ENCODE measurements around the gene NADK2. TPM values are rescaled to one million over a fixed set of nuclear protein-coding genes. Genes with fewer than 3 reads are reported as not detected.

NADK2 gene
- total RNA-seq, 1 donor from 2014 or later = 21.1 TPM

- Histone ChIP-seq H3K4me1 (no peaks in the 10 kb centered on the region), H3K27me3 (no peaks in the 10 kb centered on the region), H3K36me3 (peaks cover 56% of the 10 kb centered on the region), H3K9me3 (no peaks in the 10 kb centered on the region), H3K27ac (no peak overlapping the region), H3K4me3 (no peak overlapping the region)
- ATAC-seq (no peak), DNase-seq (no peak)
- intact Hi-C loops (cut with DNase I) = no loop called here
- peak; percentile 15 for TF ChIP-seq CTCF (IDR thresholded peaks at IDR 0.05)
Observed at GRCh38 chr5:36214436-36214835, 27.3 kb downstream of the NADK2 start.

GRCh38 chr5:36209664-36210063, 32.1 kb downstream of the NADK2 start:
- H3K4me3 ChIP-seq = no peak overlapping the region
- H3K27ac ChIP-seq = no peak overlapping the region
- no peaks in the 10 kb centered on the region for H3K27me3 ChIP-seq
- DNase-seq (no peak), ATAC-seq (no peak)
- H3K4me1 ChIP-seq = no peaks in the 10 kb centered on the region
- H3K9me3 ChIP-seq = no peaks in the 10 kb centered on the region
- peaks cover 41% of the 10 kb centered on the region for H3K36me3 ChIP-seq
- intact Hi-C loops (cut with DNase I) = no loop called here
- TF ChIP-seq CTCF (IDR thresholded peaks at IDR 0.05) = no peak

- no peak for ATAC-seq
- TF ChIP-seq CTCF (IDR thresholded peaks at IDR 0.05) = no peak
- no peak for DNase-seq
- no peaks in the 10 kb centered on the region for H3K4me1 ChIP-seq
- H3K27me3 ChIP-seq = no peaks in the 10 kb centered on the region
- peaks cover 48% of the 10 kb centered on the region for H3K36me3 ChIP-seq
- intact Hi-C loops (cut with DNase I) = no loop called here
- no peak overlapping the region for H3K4me3 ChIP-seq
- H3K27ac ChIP-seq = no peak overlapping the region
- H3K9me3 ChIP-seq = no peaks in the 10 kb centered on the region
Observed at GRCh38 chr5:36208786-36209185, 32.9 kb downstream of the NADK2 start.

GRCh38 chr5:36206913-36207312, 34.8 kb downstream of the NADK2 start:
- Histone ChIP-seq H3K4me1 (no peaks in the 10 kb centered on the region), H3K36me3 (peaks cover 34% of the 10 kb centered on the region)
- TF ChIP-seq CTCF (IDR thresholded peaks at IDR 0.05) = no peak

GRCh38 chr5:36205329-36205728, 36.4 kb downstream of the NADK2 start:
- H3K4me3 ChIP-seq = no peak overlapping the region
- no peak overlapping the region for H3K27ac ChIP-seq
- DNase-seq = no peak
- no peaks in the 10 kb centered on the region for H3K4me1 ChIP-seq
- intact Hi-C loops (cut with DNase I) = no loop called here
- no peak for ATAC-seq
- peaks cover 27% of the 10 kb centered on the region for H3K36me3 ChIP-seq
- TF ChIP-seq CTCF (IDR thresholded peaks at IDR 0.05) = no peak
- H3K9me3 ChIP-seq = no peaks in the 10 kb centered on the region
- H3K27me3 ChIP-seq = no peaks in the 10 kb centered on the region

More at GRCh38 chr5:36206913-36207312, 34.8 kb downstream of the NADK2 start:
- no peak for ATAC-seq
- H3K27me3 ChIP-seq = no peaks in the 10 kb centered on the region
- intact Hi-C loops (cut with DNase I) = no loop called here
- no peak overlapping the region for H3K27ac ChIP-seq
- no peak overlapping the region for H3K4me3 ChIP-seq
- H3K9me3 ChIP-seq = no peaks in the 10 kb centered on the region
- DNase-seq = no peak

- Histone ChIP-seq H3K4me1 (no peaks in the 10 kb centered on the region), H3K4me3 (no peak overlapping the region), H3K27ac (no peak overlapping the region), H3K27me3 (no peaks in the 10 kb centered on the region), H3K9me3 (no peaks in the 10 kb centered on the region), H3K36me3 (peaks cover 34% of the 10 kb centered on the region)
- intact Hi-C loops (cut with DNase I) = no loop called here
- ATAC-seq (peak; percentile 35), DNase-seq (no peak)
- TF ChIP-seq CTCF (IDR thresholded peaks at IDR 0.05) = no peak
Observed at GRCh38 chr5:36202521-36202961, 39.2 kb downstream of the NADK2 start.
